Islet of Langerhans (tissue), 1 donor: ENCODE data around the gene ME2.
"Not testable (repeated sequence)": the region's sequence is repeated elsewhere in the genome, so short reads cannot be mapped to it uniquely, and the experiment has no call there.

Experiments used
- FAIRE-seq: peaks from one replicate; lab custom pipeline; 2011; peaks lifted over from hg19 to GRCh38; lab: Jason Lieb, UNC

Gene ME2

GRCh38 chr18:50977037-50977760 lies 98.3 kb downstream of the ME2 start:
- FAIRE-seq, result no peak

GRCh38 chr18:50981381-50981780 lies 102.5 kb downstream of the ME2 start:
- FAIRE-seq, result no peak

GRCh38 chr18:50982086-50982801 lies 103.3 kb downstream of the ME2 start:
- FAIRE-seq, result no peak

- FAIRE-seq, result no peak
Measured at GRCh38 chr18:50982802-50983179, 103.9 kb downstream of the ME2 start.

GRCh38 chr18:50986360-50987087 lies 107.6 kb downstream of the ME2 start:
- FAIRE-seq, result no peak

- no peak for FAIRE-seq
Measured at GRCh38 chr18:50987261-50987660, 108.3 kb downstream of the ME2 start.

GRCh38 chr18:50989711-50990110 lies 110.8 kb downstream of the ME2 start:
- FAIRE-seq, result no peak

- FAIRE-seq, result no peak
Measured at GRCh38 chr18:50992351-50992762, 113.4 kb downstream of the ME2 start.

- no peak for FAIRE-seq
Measured at GRCh38 chr18:50994031-50994430, 115.1 kb downstream of the ME2 start.

- not testable (repeated sequence) for FAIRE-seq
Measured at GRCh38 chr18:51003174-51003573, 124.3 kb downstream of the ME2 start.
